Endothelial cell of umbilical vein (primary cell): Measurements from ENCODE around the gene FZR1. TPM values are rescaled to one million over a fixed set of nuclear protein-coding genes. Genes with fewer than 3 reads are reported as not detected.

Experiments
- BruUV-seq: library from RNA; stranded (reverse); fragments of 400-500 nt; replicated peaks from 2 replicates; lab custom pipeline; 2021; lab: Mats Ljungman, UMichigan
- CTCF ChIA-PET: fragments of 300-600, 350-600 bp; sonication (Branson Sonifier 250); formaldehyde crosslinking; loops from one replicate; lab custom pipeline; 2021; ENCODE audit warnings: antibody characterized with exemption, inconsistent platforms; lab: Charles Lee
- POLR2A ChIA-PET: fragments of 300-600, 350-600 bp; sonication (Branson Sonifier 250); formaldehyde crosslinking; loops from one replicate; lab custom pipeline; 2021; ENCODE audit warnings: antibody characterized with exemption, inconsistent platforms; lab: Charles Lee
- DNase-seq: peaks from one replicate; pipeline ENCODE4 v3.0.0-alpha.2; 2011; ENCODE audit warnings: low read depth, low spot score
- FAIRE-seq: peaks from 2 replicates; lab custom pipeline; 2011; peaks lifted over from hg19 to GRCh38; lab: Jason Lieb, UNC
- H2AFZ ChIP-seq: 2 replicates; pipeline ENCODE4 v1.6.0; 2012; ENCODE audit warnings: low read depth, low read length, control low read depth, inconsistent platforms
- H3K27ac ChIP-seq: 2 replicates; pipeline ENCODE4 v1.5.1; 2011; ENCODE audit warnings: low read depth, mild to moderate bottlenecking, control low read depth, low read length, moderate library complexity; ENCODE audit not compliant: insufficient read depth
- H3K27me3 ChIP-seq, 2 experiments: 2 replicates each; pipeline versions ENCODE4 v1.6.0 to v1.6.1; 2011; ENCODE audit warnings: low read length in 2 of 2, mixed read lengths in 1 of 2; ENCODE audit not compliant: control insufficient read depth in 2 of 2, insufficient read depth in 2 of 2
- H3K36me3 ChIP-seq, 2 experiments: 2 replicates in 1 of 2; 3 replicates in 1 of 2; pipeline ENCODE4 v1.5.1; 2011; ENCODE audit warnings: low read length in 2 of 2, mild to moderate bottlenecking in 1 of 2, moderate library complexity in 1 of 2; ENCODE audit not compliant: control insufficient read depth in 2 of 2, insufficient read depth in 2 of 2; ENCODE audit errors: extremely low read depth in 1 of 2
- H3K4me1 ChIP-seq: 3 replicates; pipeline ENCODE4 v1.5.1; 2011; ENCODE audit warnings: mild to moderate bottlenecking, low read length; ENCODE audit not compliant: control insufficient read depth, insufficient read depth; ENCODE audit errors: extremely low read depth
- H3K4me2 ChIP-seq: 2 replicates; pipeline ENCODE4 v1.6.1; 2011; ENCODE audit warnings: low read length, control low read depth, mixed read lengths; ENCODE audit not compliant: insufficient read depth
- H3K4me3 ChIP-seq, 3 experiments: fragments of 200-600 bp in 1 of 3; sonication (generic), shearing (Covaris generic) in 1 of 3; replicated peaks in 1 of 3; 2 replicates each; pipeline ENCODE4 v1.5.1; 2011 to 2016; ENCODE audit warnings: control low read depth in 3 of 3, low read length in 3 of 3, mild to moderate bottlenecking in 2 of 3, inconsistent platforms in 1 of 3, low read depth in 1 of 3, moderate library complexity in 1 of 3; ENCODE audit not compliant: insufficient read depth in 1 of 3
- H3K79me2 ChIP-seq: 2 replicates; pipeline ENCODE4 v1.6.0; 2012; ENCODE audit warnings: low read length, inconsistent platforms; ENCODE audit not compliant: control insufficient read depth, insufficient read depth
- H3K9ac ChIP-seq: replicated peaks from 2 replicates; pipeline ENCODE3; 2011; ENCODE audit warnings: low read length, control low read depth; ENCODE audit not compliant: insufficient read depth; ENCODE audit errors: extremely low read depth
- H3K9me1 ChIP-seq: replicated peaks from 3 replicates; pipeline ENCODE4 v1.6.0; 2011; ENCODE audit warnings: mild to moderate bottlenecking, low read length; ENCODE audit not compliant: control insufficient read depth, insufficient read depth; ENCODE audit errors: extremely low read depth
- H3K9me3 ChIP-seq: replicated peaks from 2 replicates; pipeline ENCODE4 v1.5.1; 2012; ENCODE audit warnings: low read length, inconsistent platforms; ENCODE audit not compliant: control insufficient read depth, insufficient read depth
- H4K20me1 ChIP-seq: replicated peaks from 2 replicates; pipeline ENCODE3; 2011; ENCODE audit warnings: mild to moderate bottlenecking, low read length; ENCODE audit not compliant: control insufficient read depth, insufficient read depth; ENCODE audit errors: extremely low read depth
- EZH2 ChIP-seq: IDR thresholded peaks from 2 replicates; pipeline ENCODE4 v1.6.1; 2012; ENCODE audit warnings: borderline replicate concordance, low read depth, mild to moderate bottlenecking, moderate library complexity, low read length, inconsistent platforms; ENCODE audit not compliant: severe bottlenecking
- FOS ChIP-seq: IDR thresholded peaks from 2 replicates; pipeline ENCODE4 v1.6.1; 2011; ENCODE audit warnings: mild to moderate bottlenecking, low read length, moderate library complexity, borderline replicate concordance; ENCODE audit not compliant: insufficient read depth
- GATA2 ChIP-seq: IDR thresholded peaks from 2 replicates; pipeline ENCODE4 v1.7.0; 2011; ENCODE audit warnings: low read depth, mild to moderate bottlenecking, moderate library complexity, mixed read lengths, low read length; ENCODE audit not compliant: insufficient read length, insufficient read depth
- JUN ChIP-seq: IDR thresholded peaks from 2 replicates; pipeline ENCODE4 v1.6.1; 2011; ENCODE audit warnings: borderline replicate concordance, low read depth; ENCODE audit not compliant: insufficient read length, insufficient read depth
- MAX ChIP-seq: IDR thresholded peaks from 2 replicates; pipeline ENCODE4 v1.6.1; 2011; ENCODE audit not compliant: insufficient read depth, insufficient read length
- MYC ChIP-seq: IDR thresholded peaks from one replicate; pipeline ENCODE4 v1.6.1; 2011; ENCODE audit warnings: mild to moderate bottlenecking, low read depth, low read length
- POLR2A ChIP-seq: IDR thresholded peaks from 2 replicates; pipeline ENCODE4 v1.6.1; 2012; ENCODE audit warnings: low read depth, mild to moderate bottlenecking, control low read depth, low read length
- POLR2AphosphoS5 ChIP-seq: IDR thresholded peaks from 2 replicates; pipeline ENCODE4 v1.6.1; 2012; ENCODE audit warnings: low read depth, mild to moderate bottlenecking, control low read depth, low read length, moderate library complexity; ENCODE audit not compliant: insufficient read depth
- dilution Hi-C: fragments of 300-500 bp; cut with MboI; formaldehyde crosslinking; loops from one replicate; pipeline ENCODE4 v1.15.0; 2019; ENCODE audit warnings: low sequenced_read_pairs; ENCODE audit not compliant: extremely low pct_ligation_motif_present
- intact Hi-C: fragments of 100-400 bp; cut with micrococcal nuclease; formaldehyde crosslinking; loops from one replicate; pipeline ENCODE4 v1.10.0; 2022
- polyA plus RNA-seq, 4 experiments: library from polyadenylated mRNA; depleted of rRNA in 3 of 4; stranded (reverse) in 3 of 4; unstranded in 1 of 4; fragments of >200 nt; gene quantifications; 2 replicates each; pipeline versions ENCODE4 v1.2.1 to v1.2.3, GENCODE V29; 2011 to 2012; ENCODE audit warnings: missing spikeins in 1 of 4
- total RNA-seq: library from RNA; stranded (reverse); gene quantifications from 2 replicates; pipeline ENCODE4 v1.2.3, GENCODE V29; 2021
- TF ChIP-seq, protein P1 (sequence below), 2 donors: IDR thresholded peaks; 1 replicate in 1 of 2; 2 replicates in 1 of 2; pipeline ENCODE4 v1.5.1; 2011; ENCODE audit warnings: low read length in 2 of 2, mild to moderate bottlenecking in 2 of 2, moderate library complexity in 2 of 2, control low read depth in 1 of 2, inconsistent platforms in 1 of 2, low read depth in 1 of 2; ENCODE audit not compliant: insufficient read depth in 1 of 2; ENCODE audit errors: extremely low read depth in 1 of 2

Gene FZR1
- total and polyA plus RNA-seq, 2 donors (not counting 3 experiments of a cell fraction or from before 2014, with no cell fraction given) = 35.9 to 60.4 TPM

DNA sequence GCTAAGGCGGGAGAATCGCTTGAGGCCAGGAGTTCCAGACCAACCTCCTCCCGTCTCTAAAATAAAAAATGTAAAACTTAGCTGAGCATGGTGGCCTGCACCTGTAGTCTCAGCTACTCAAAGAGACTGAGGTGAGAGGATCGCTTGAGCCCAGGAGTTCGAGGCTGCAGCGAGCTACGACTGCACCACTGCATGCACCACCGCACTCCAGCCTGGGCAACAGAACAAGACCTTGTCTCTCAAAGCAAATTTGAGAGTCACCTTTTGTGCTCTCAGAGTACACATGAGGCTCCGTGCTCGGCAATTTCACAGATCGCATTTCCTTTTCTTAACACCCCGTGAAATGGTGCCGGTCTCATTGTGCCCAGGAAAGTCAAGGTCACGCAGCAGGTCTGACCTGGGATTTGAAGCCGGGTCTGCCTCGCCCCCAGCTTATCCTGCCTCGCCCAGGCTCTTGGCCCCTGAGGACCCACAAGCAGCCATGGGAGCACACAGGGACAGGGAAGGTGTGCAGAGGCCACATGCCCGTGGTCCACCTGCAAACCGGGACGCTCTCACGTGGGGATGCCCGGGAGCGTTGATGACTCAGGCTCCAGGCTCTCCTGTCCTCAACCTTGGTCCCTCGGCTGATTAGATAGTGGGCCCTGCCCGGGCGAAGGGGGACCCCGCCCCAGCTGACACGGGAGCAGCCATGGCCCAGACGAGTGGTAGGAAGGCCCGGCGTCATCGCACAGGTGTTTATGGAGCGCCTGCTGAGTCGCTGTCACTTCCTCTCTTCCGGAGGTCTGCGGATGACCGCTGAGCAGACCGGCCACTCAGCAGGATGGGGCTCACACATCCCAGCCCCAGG, 24.6 kb upstream of the FZR1 start:
- POLR2A ChIA-PET = no interaction called here
- no peak for FAIRE-seq
- BruUV-seq = no TSS peak

DNA sequence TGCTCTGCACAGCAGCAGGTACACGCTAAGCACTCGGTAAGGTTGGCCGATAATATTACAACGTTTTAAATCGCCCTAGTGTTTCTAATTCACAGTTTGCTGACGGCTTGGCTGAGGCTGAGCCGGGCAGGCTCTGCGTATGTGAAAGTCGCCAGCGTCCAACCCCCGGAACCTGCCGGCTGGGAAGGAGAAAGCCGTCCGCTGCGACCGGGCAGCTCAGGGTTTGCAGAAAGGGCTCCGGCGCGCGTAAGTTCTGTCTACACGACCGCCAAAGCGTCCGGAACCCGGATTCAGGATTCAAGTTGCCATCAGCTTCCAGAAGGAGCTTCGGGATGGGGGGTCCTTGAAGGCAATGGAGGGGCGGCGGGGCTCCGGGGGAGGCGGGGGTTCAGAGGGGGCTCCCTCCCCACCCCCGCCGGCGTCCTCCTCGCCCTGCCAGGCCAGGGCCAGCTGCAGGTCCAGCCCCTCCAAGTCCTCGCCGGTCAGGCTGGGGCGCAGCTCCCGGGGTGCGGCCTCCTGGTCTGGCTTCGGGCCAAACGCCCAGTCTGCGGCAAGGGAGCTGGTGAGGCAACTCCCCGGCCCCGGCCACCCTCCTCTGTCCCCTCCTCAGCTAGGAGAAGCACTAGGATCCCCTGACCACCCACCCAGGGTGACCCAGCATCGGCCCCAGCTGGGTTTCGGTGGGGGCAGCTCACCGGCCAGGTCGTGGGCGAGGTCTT, 23.4 kb upstream of the FZR1 start:
- CTCF ChIA-PET = interaction anchor here (1.4 to 6.2 kb wide), 5 partner anchors 10 to 179 kb away, joined by 5 to 147 read pairs (median 20); no protein-coding TSS in a partner anchor
- Histone ChIP-seq H3K4me3 (no peak overlapping the region), H3K4me1 (no peaks in the 10 kb centered on the region), H3K79me2 (no peaks in the 10 kb centered on the region), H3K9me1 (no peaks in the 10 kb centered on the region), H3K4me2 (no peak overlapping the region), H3K9me3 (no peaks in the 10 kb centered on the region), H2AFZ (no peak overlapping the region), H3K9ac (no peak overlapping the region), H3K36me3 (no peaks in the 10 kb centered on the region), H3K27me3 (peaks cover 3 to 11% of the 10 kb centered on the region in 2 experiments), H3K27ac (no peak overlapping the region), H4K20me1 (no peaks in the 10 kb centered on the region)
- intact Hi-C loops (no loop called here), dilution Hi-C loops (no loop called here)
- FAIRE-seq (no peak), DNase-seq (no peak)
- TF ChIP-seq EZH2 (no peak), FOS (no peak), POLR2A (no peak), MYC (no peak), MAX (no peak), JUN (no peak), GATA2 (no peak), POLR2AphosphoS5 (no peak)
- TF ChIP-seq, protein P1, sequence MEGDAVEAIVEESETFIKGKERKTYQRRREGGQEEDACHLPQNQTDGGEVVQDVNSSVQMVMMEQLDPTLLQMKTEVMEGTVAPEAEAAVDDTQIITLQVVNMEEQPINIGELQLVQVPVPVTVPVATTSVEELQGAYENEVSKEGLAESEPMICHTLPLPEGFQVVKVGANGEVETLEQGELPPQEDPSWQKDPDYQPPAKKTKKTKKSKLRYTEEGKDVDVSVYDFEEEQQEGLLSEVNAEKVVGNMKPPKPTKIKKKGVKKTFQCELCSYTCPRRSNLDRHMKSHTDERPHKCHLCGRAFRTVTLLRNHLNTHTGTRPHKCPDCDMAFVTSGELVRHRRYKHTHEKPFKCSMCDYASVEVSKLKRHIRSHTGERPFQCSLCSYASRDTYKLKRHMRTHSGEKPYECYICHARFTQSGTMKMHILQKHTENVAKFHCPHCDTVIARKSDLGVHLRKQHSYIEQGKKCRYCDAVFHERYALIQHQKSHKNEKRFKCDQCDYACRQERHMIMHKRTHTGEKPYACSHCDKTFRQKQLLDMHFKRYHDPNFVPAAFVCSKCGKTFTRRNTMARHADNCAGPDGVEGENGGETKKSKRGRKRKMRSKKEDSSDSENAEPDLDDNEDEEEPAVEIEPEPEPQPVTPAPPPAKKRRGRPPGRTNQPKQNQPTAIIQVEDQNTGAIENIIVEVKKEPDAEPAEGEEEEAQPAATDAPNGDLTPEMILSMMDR (IDR thresholded peaks at IDR 0.05; ENCODE audit: extremely low read depth in 1 of 2, insufficient read depth in 1 of 2, low read depth in 1 of 2, low read length in 2 of 2) = no peak
- no TSS peak for BruUV-seq
- POLR2A ChIA-PET = no interaction called here

More for the DNA sequence above, 24.6 kb upstream of the FZR1 start:
- intact Hi-C loops (no loop called here), dilution Hi-C loops (no loop called here)
- Histone ChIP-seq H3K9ac (no peak overlapping the region), H3K79me2 (no peaks in the 10 kb centered on the region), H4K20me1 (no peaks in the 10 kb centered on the region), H3K4me3 (no peak overlapping the region), H3K36me3 (no peaks in the 10 kb centered on the region), H3K27ac (no peak overlapping the region), H3K4me2 (no peak overlapping the region), H3K4me1 (no peaks in the 10 kb centered on the region), H3K9me1 (no peaks in the 10 kb centered on the region), H2AFZ (no peak overlapping the region), H3K27me3 (peaks cover 3 to 11% of the 10 kb centered on the region in 2 experiments), H3K9me3 (no peaks in the 10 kb centered on the region)
- DNase-seq = no peak
- no peak for TF ChIP-seq MYC
- no peak for TF ChIP-seq POLR2AphosphoS5
- TF ChIP-seq GATA2 = no peak
- no peak for TF ChIP-seq JUN
- peak; percentile 57 for TF ChIP-seq EZH2
- TF ChIP-seq POLR2A = no peak
- CTCF ChIA-PET = interaction anchor here (1.1 to 6.2 kb wide), 4 partner anchors 9 to 178 kb away, joined by 5 to 147 read pairs (median 24); no protein-coding TSS in a partner anchor
